ENCODE results near the gene SMARCC2.
"Not testable (repeated sequence)": the region's sequence is repeated elsewhere in the genome, so short reads cannot be mapped to it uniquely, and the experiment has no call there.

SMARCC2 gene

GRCh38 chr12:56158926-56159461, 30.3 kb downstream of the SMARCC2 start:
- TF ChIP-seq CTCF (IDR thresholded peaks at IDR 0.05; ENCODE audit: control extremely low read depth, extremely low read depth, low read depth, missing control alignments): no peak
- peak; percentile 38 for DNase-seq (ENCODE audit: extremely low spot score)
- ChIA-PET CTCF (interaction anchor here (0.7 to 2.2 kb wide), 12 partner anchors 13 to 478 kb away, joined by 3 to 10 read pairs (median 5); partner anchors contain the start of genes ESYT1, SMARCC2, STAT2 and ZC3H10), POLR2A (interaction anchor here (0.5 to 1.4 kb wide), 3 partner anchors 8 to 91 kb away, joined by 3 to 8 read pairs (median 6); partner anchors contain the start of gene SMARCC2)

DNA sequence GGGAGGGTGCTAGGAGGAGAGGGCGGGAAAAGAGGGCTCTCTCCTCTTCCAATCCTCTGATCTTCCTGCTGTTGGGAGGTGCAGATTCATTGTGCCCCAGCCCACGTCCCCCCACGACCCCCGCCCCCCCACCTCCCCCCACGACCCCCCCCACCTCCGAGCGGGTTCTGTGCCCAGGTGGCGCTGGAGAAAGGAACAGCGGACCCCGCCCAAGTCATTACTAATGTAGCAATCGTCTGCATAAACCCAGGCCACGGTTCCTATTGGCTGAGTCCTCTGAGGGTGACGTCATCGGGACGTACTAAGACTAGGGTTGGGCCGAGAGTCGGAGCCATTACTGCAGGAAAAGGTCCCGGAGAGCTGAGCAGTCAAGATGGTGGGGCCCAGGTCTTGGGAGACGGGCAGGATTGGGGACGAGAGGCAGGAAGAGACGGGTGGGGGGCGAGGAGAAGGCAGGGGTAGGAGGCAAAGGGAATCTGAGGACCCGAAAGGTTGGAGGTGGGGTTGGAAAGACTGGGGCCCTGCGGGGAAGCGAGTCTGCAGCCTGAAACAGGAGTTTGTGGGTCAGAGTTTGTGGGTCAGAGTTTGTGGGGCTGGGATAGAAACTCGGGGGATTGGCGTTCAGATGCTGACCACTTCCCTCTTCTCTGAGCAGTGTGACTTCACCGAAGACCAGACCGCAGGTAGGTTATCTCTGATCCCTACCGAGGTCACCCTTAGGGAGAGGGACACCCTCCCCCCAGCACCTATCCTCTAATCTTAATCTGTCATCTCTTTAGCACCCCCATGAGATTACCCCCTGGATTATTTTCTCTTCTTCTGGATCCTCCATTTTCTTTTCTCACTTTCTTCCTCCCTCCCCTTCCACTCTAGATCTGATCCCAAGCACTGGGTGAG, 31.0 kb downstream of the SMARCC2 start, which contains the start of gene MYL6:
Gene MYL6 (plus strand): TSS at position 331 of the 897 bp plus-strand sequence. CDS start 43 bp downstream, at position 374.
- ChIA-PET CTCF (interaction anchor here (0.7 to 2.2 kb wide), 10 partner anchors 14 to 479 kb away, joined by 3 to 10 read pairs (median 6); partner anchors contain the start of genes ESYT1, SMARCC2, STAT2 and ZC3H10), POLR2A (interaction anchor here (0.6 to 1.0 kb wide), 3 partner anchors 30 to 493 kb away, joined by 3 read pairs; partner anchors contain the start of gene ESYT1)
- TF ChIP-seq CTCF (IDR thresholded peaks at IDR 0.05; ENCODE audit: control extremely low read depth, extremely low read depth, low read depth, missing control alignments): no peak
- DNase-seq (ENCODE audit: extremely low spot score): peak; percentile 94

- ChIA-PET POLR2A (interaction anchor here (1.0 kb wide), 1 partner anchor 29 kb away, joined by 3 read pairs; the partner anchor contains the start of gene ESYT1), CTCF (interaction anchor here (1.0 to 3.8 kb wide), 7 partner anchors 10 to 480 kb away, joined by 3 to 16 read pairs (median 5); partner anchors contain the start of genes ESYT1, SMARCC2 and ZC3H10)
- TF ChIP-seq CTCF (IDR thresholded peaks at IDR 0.05; ENCODE audit: control extremely low read depth, extremely low read depth, low read depth, missing control alignments): peak; percentile 37
- DNase-seq (ENCODE audit: extremely low spot score): peak; percentile 81
Observed at GRCh38 chr12:56157201-56158028, 31.9 kb downstream of the SMARCC2 start.

DNA sequence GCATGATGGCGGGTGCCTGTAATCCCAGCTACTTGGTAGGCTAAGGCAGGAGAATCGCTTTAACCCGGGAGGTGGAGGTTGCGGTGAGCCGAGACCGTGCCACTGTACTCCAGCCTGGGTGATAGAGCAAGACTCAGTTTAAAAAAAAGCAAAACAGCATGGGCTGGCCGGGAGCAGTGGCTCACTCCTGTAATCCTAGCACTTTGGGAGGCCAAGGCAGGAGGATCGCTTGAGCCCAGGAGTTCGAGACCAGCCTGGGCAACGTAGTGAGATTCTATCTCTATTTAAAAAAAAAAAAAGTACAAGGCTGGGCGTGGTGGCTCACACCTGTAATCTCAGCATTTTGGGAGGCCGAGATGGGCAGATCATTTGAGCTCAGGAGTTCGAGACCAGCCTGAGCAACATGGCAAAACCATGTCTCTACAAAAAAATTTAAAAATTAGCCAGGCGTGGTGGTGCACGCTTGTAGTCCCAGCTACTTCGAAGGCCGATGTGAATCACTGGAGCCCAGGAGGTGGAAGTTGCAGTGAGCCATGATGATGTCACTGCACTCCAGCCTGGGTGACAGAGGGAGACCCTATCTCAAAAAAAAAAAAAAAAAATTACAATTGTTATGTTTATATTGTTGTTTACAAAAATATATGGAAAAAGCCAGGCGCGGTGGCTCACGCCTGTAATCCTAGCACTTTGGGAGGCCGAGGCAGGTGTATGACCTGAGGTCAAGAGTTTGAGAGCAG, 32.7 kb downstream of the SMARCC2 start:
- CTCF ChIA-PET: interaction anchor here (1.0 to 3.8 kb wide), 6 partner anchors 9 to 38 kb away, joined by 3 to 16 read pairs (median 4); partner anchors contain the start of genes ESYT1, SMARCC2 and ZC3H10
- DNase-seq (ENCODE audit: extremely low spot score): not testable (repeated sequence)
- POLR2A ChIA-PET: interaction anchor here (0.7 kb wide), 1 partner anchor 326 kb away, joined by 5 read pairs; no protein-coding TSS in a partner anchor

GRCh38 chr12:56155256-56155845, 33.9 kb downstream of the SMARCC2 start:
- ChIA-PET POLR2A (no interaction called here), CTCF (interaction anchor here (1.2 to 3.8 kb wide), 6 partner anchors 18 to 37 kb away, joined by 3 to 16 read pairs (median 4); partner anchors contain the start of genes ESYT1, SMARCC2 and ZC3H10)
- no peak for DNase-seq (ENCODE audit: extremely low spot score)
- TF ChIP-seq CTCF (IDR thresholded peaks at IDR 0.05; ENCODE audit: control extremely low read depth, extremely low read depth, low read depth, missing control alignments): no peak

Measured in GM10248 (cell line).